ENCODE data around the gene CHMP4A. TPM values are rescaled to one million over a fixed set of nuclear protein-coding genes. Genes with fewer than 3 reads are reported as not detected.

CHMP4A gene
- total and polyA plus RNA-seq, 2 of the 13 experiments (the other 11 are each of a cell fraction or from before 2014, with no cell fraction given): 83.6 to 113 TPM

DNA sequence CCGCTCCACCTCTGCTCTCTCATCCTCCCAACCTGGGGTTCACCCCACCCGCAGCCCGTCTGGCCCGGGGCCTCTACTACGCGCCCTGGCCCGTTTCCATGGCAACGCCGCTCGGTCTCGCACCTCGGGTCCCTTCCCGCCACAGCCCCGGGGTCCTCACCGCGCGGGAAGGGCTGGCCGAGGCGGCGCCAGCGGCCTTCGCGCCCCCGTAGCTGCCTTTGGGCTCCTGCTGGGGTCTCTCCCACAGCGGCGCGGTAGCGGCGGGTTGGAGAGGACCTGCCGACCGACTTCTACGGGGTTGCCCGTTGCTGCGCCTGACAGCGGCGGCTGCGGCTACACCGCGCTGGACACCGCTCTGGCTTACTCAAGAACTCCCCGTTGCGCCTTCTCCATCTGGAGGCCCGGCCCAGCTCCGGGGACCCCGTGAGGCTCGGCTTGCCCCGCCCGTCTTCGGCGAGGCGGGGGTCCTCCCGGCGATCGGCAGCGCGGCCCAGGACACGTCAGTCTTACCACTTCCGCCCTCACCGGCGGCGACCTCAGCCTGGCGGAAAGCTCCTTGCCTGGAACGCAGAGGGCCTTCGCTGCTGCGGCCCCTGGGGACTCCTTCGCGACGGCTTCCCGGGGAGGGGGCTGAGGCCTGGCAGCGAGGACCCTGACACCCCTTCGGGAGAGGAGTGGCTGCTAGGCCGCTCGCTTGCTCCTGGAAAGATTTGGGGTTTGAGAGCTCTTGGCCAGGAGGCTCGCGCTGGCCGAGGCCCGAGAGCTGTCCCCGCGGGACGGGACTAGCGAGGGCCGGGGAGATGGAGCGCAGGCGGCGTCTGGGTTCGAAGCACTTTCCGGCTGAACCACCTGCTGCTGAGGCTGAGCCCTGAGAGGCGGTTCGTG lies 17.9 kb downstream of the CHMP4A start, which contains the start of gene TM9SF1 (continued):
- TF ChIP-seq YY1 (IDR thresholded peaks at IDR 0.05; ENCODE audit: insufficient read depth, insufficient replicate concordance, low read depth, low read length): peak; percentile 87
- TF ChIP-seq ZNF552 (CRISPR knock-in tag; IDR thresholded peaks at IDR 0.05; ENCODE audit: borderline replicate concordance): peak; percentile 98
- TF ChIP-seq RFX5 (IDR thresholded peaks at IDR 0.05; ENCODE audit: low read depth, low read length): 0 out of 2 replicates have a peak, but pooled peaks have one; percentile 42
- no peak for TF ChIP-seq CC2D1A (CRISPR knock-in tag; IDR thresholded peaks at IDR 0.05)
- peak; percentile 67 to 99; a peak in 3 of 4 replicates for TF ChIP-seq KLF16 (CRISPR knock-in tag; IDR thresholded peaks at IDR 0.05)
- TF ChIP-seq, protein P1, sequence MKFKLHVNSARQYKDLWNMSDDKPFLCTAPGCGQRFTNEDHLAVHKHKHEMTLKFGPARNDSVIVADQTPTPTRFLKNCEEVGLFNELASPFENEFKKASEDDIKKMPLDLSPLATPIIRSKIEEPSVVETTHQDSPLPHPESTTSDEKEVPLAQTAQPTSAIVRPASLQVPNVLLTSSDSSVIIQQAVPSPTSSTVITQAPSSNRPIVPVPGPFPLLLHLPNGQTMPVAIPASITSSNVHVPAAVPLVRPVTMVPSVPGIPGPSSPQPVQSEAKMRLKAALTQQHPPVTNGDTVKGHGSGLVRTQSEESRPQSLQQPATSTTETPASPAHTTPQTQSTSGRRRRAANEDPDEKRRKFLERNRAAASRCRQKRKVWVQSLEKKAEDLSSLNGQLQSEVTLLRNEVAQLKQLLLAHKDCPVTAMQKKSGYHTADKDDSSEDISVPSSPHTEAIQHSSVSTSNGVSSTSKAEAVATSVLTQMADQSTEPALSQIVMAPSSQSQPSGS (CRISPR knock-in tag; IDR thresholded peaks at IDR 0.05): peak; percentile 98
- TF ChIP-seq, protein P2, sequence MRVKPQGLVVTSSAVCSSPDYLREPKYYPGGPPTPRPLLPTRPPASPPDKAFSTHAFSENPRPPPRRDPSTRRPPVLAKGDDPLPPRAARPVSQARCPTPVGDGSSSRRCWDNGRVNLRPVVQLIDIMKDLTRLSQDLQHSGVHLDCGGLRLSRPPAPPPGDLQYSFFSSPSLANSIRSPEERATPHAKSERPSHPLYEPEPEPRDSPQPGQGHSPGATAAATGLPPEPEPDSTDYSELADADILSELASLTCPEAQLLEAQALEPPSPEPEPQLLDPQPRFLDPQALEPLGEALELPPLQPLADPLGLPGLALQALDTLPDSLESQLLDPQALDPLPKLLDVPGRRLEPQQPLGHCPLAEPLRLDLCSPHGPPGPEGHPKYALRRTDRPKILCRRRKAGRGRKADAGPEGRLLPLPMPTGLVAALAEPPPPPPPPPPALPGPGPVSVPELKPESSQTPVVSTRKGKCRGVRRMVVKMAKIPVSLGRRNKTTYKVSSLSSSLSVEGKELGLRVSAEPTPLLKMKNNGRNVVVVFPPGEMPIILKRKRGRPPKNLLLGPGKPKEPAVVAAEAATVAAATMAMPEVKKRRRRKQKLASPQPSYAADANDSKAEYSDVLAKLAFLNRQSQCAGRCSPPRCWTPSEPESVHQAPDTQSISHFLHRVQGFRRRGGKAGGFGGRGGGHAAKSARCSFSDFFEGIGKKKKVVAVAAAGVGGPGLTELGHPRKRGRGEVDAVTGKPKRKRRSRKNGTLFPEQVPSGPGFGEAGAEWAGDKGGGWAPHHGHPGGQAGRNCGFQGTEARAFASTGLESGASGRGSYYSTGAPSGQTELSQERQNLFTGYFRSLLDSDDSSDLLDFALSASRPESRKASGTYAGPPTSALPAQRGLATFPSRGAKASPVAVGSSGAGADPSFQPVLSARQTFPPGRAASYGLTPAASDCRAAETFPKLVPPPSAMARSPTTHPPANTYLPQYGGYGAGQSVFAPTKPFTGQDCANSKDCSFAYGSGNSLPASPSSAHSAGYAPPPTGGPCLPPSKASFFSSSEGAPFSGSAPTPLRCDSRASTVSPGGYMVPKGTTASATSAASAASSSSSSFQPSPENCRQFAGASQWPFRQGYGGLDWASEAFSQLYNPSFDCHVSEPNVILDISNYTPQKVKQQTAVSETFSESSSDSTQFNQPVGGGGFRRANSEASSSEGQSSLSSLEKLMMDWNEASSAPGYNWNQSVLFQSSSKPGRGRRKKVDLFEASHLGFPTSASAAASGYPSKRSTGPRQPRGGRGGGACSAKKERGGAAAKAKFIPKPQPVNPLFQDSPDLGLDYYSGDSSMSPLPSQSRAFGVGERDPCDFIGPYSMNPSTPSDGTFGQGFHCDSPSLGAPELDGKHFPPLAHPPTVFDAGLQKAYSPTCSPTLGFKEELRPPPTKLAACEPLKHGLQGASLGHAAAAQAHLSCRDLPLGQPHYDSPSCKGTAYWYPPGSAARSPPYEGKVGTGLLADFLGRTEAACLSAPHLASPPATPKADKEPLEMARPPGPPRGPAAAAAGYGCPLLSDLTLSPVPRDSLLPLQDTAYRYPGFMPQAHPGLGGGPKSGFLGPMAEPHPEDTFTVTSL (CRISPR knock-in tag; IDR thresholded peaks at IDR 0.05; ENCODE audit: borderline replicate concordance): no peak
- TF ChIP-seq, protein P3, sequence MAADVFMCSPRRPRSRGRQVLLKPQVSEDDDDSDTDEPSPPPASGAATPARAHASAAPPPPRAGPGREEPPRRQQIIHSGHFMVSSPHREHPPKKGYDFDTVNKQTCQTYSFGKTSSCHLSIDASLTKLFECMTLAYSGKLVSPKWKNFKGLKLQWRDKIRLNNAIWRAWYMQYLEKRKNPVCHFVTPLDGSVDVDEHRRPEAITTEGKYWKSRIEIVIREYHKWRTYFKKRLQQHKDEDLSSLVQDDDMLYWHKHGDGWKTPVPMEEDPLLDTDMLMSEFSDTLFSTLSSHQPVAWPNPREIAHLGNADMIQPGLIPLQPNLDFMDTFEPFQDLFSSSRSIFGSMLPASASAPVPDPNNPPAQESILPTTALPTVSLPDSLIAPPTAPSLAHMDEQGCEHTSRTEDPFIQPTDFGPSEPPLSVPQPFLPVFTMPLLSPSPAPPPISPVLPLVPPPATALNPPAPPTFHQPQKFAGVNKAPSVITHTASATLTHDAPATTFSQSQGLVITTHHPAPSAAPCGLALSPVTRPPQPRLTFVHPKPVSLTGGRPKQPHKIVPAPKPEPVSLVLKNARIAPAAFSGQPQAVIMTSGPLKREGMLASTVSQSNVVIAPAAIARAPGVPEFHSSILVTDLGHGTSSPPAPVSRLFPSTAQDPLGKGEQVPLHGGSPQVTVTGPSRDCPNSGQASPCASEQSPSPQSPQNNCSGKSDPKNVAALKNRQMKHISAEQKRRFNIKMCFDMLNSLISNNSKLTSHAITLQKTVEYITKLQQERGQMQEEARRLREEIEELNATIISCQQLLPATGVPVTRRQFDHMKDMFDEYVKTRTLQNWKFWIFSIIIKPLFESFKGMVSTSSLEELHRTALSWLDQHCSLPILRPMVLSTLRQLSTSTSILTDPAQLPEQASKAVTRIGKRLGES (CRISPR knock-in tag; IDR thresholded peaks at IDR 0.05; ENCODE audit: borderline replicate concordance): peak; percentile 92
- TF ChIP-seq, protein P4, sequence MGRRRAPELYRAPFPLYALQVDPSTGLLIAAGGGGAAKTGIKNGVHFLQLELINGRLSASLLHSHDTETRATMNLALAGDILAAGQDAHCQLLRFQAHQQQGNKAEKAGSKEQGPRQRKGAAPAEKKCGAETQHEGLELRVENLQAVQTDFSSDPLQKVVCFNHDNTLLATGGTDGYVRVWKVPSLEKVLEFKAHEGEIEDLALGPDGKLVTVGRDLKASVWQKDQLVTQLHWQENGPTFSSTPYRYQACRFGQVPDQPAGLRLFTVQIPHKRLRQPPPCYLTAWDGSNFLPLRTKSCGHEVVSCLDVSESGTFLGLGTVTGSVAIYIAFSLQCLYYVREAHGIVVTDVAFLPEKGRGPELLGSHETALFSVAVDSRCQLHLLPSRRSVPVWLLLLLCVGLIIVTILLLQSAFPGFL (CRISPR knock-in tag; IDR thresholded peaks at IDR 0.05): peak; percentile 97
- TF ChIP-seq CBX2 (IDR thresholded peaks at IDR 0.05; ENCODE audit: low read depth, low read length): no peak
- 0 out of 2 replicates have a peak, but pooled peaks have one; percentile 93 for TF ChIP-seq CBX2 (CRISPR knock-in tag; IDR thresholded peaks at IDR 0.05; ENCODE audit: low read depth)
- TF ChIP-seq ZMAT3 (CRISPR knock-in tag; conservative IDR thresholded peaks at IDR 0.05): peak; percentile 100
- TF ChIP-seq TOPORS (CRISPR knock-in tag; IDR thresholded peaks at IDR 0.05): peak; percentile 100
- peak; percentile 96 for TF ChIP-seq ZNF260 (CRISPR knock-in tag; IDR thresholded peaks at IDR 0.05; ENCODE audit: borderline replicate concordance, low read depth)
- peak; percentile 71; the same call in 1 of the 2 replicates for TF ChIP-seq ONECUT2 (CRISPR knock-in tag; IDR thresholded peaks at IDR 0.05)

All from HepG2 (cell line).